DOHH2 (cell line): ENCODE data around the gene COG3.

ENCODE experiments used
- H3F3A ChIP-seq: fragments of 200-600 bp; sonication (generic), shearing (Covaris generic); 2 replicates; pipeline ENCODE4 v1.6.0; 2016; ENCODE audit warnings: antibody characterized with exemption, mild to moderate bottlenecking; ENCODE audit not compliant: control insufficient read depth, insufficient read depth
- H3K27ac ChIP-seq: fragments of 200-600 bp; sonication (generic); 2 replicates; pipeline ENCODE4 v1.5.1; 2014; ENCODE audit warnings: low read depth, mild to moderate bottlenecking, low read length, moderate library complexity
- H3K27me3 ChIP-seq: fragments of 200-600 bp; sonication (generic); 2 replicates; pipeline ENCODE4 v1.6.1; 2014; ENCODE audit warnings: mild to moderate bottlenecking, low read length, mixed read lengths; ENCODE audit not compliant: control insufficient read depth
- H3K36me3 ChIP-seq: fragments of 200-600 bp; sonication (generic); 2 replicates; pipeline ENCODE4 v1.6.1; 2014; ENCODE audit warnings: mild to moderate bottlenecking, low read length, moderate library complexity, mixed read lengths; ENCODE audit not compliant: control insufficient read depth
- H3K4me1 ChIP-seq: fragments of 200-600 bp; sonication (generic); 2 replicates; pipeline ENCODE4 v1.6.1; 2014; ENCODE audit warnings: mild to moderate bottlenecking, low read length, mixed read lengths; ENCODE audit not compliant: control insufficient read depth
- H3K4me2 ChIP-seq: fragments of 200-600 bp; sonication (generic); 2 replicates; pipeline ENCODE4 v1.6.0; 2014; ENCODE audit warnings: mild to moderate bottlenecking, low read length, moderate library complexity
- H3K4me3 ChIP-seq: fragments of 200-600 bp; sonication (generic); 2 replicates; pipeline ENCODE4 v1.5.1; 2014; ENCODE audit warnings: mild to moderate bottlenecking, low read length, mixed read lengths
- H3K79me2 ChIP-seq: fragments of 200-600 bp; sonication (generic); 2 replicates; pipeline ENCODE4 v1.6.1; 2014; ENCODE audit warnings: mild to moderate bottlenecking, low read length, mixed read lengths; ENCODE audit not compliant: control insufficient read depth
- H3K9me2 ChIP-seq: fragments of 200-600 bp; sonication (generic); replicated peaks from 2 replicates; pipeline ENCODE4 v1.6.1; 2014; ENCODE audit warnings: mild to moderate bottlenecking, low read length, mixed read lengths; ENCODE audit not compliant: control insufficient read depth
- H3K9me3 ChIP-seq: fragments of 200-600 bp; sonication (generic); 2 replicates; pipeline ENCODE4 v1.6.1; 2014; ENCODE audit warnings: antibody characterized with exemption, low read length, mixed read lengths; ENCODE audit not compliant: control insufficient read depth, insufficient read depth
- H4K20me1 ChIP-seq: fragments of 200-600 bp; sonication (generic); 2 replicates; pipeline ENCODE4 v1.6.0; 2014; ENCODE audit warnings: low read depth, mild to moderate bottlenecking, antibody characterized with exemption, low read length, moderate library complexity; ENCODE audit not compliant: control insufficient read depth, insufficient read depth
- EZH2phosphoT487 ChIP-seq: fragments of 200-600 bp; sonication (generic); IDR thresholded peaks from 2 replicates; pipeline ENCODE4 v1.6.1; 2017; ENCODE audit warnings: borderline replicate concordance, mild to moderate bottlenecking, antibody characterized with exemption, low read length, moderate library complexity, mixed read lengths
- TF ChIP-seq, protein P1 (sequence below): fragments of 200-600 bp; sonication (generic); IDR thresholded peaks from one replicate; pipeline ENCODE4 v1.5.1; 2014; ENCODE audit warnings: antibody characterized with exemption, mild to moderate bottlenecking, low read depth, low read length; ENCODE audit not compliant: poor library complexity, severe bottlenecking

The COG3 gene

GRCh38 chr13:45584816-45585215 is 120.1 kb downstream of the COG3 start:
- Histone ChIP-seq H3F3A (no peaks in the 10 kb centered on the region), H4K20me1 (no peaks in the 10 kb centered on the region), H3K27ac (no peak overlapping the region), H3K9me3 (no peaks in the 10 kb centered on the region), H3K79me2 (no peaks in the 10 kb centered on the region), H3K36me3 (no peaks in the 10 kb centered on the region), H3K4me1 (no peaks in the 10 kb centered on the region), H3K27me3 (no peaks in the 10 kb centered on the region), H3K9me2 (no peaks in the 10 kb centered on the region), H3K4me3 (no peak overlapping the region), H3K4me2 (no peak overlapping the region)
- TF ChIP-seq, protein P1, sequence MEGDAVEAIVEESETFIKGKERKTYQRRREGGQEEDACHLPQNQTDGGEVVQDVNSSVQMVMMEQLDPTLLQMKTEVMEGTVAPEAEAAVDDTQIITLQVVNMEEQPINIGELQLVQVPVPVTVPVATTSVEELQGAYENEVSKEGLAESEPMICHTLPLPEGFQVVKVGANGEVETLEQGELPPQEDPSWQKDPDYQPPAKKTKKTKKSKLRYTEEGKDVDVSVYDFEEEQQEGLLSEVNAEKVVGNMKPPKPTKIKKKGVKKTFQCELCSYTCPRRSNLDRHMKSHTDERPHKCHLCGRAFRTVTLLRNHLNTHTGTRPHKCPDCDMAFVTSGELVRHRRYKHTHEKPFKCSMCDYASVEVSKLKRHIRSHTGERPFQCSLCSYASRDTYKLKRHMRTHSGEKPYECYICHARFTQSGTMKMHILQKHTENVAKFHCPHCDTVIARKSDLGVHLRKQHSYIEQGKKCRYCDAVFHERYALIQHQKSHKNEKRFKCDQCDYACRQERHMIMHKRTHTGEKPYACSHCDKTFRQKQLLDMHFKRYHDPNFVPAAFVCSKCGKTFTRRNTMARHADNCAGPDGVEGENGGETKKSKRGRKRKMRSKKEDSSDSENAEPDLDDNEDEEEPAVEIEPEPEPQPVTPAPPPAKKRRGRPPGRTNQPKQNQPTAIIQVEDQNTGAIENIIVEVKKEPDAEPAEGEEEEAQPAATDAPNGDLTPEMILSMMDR = no peak
- TF ChIP-seq EZH2phosphoT487 = no peak
